Neuronal stem cell (in vitro differentiated cells): ENCODE data around the gene CLDN17.

ENCODE experiments used
- DNase-seq: peaks from one replicate; pipeline ENCODE4 v3.0.0-alpha.2; 2013; ENCODE audit warnings: low spot score
- H2AFZ ChIP-seq: one replicate; pipeline ENCODE4 v1.6.1; 2013; ENCODE audit warnings: mild to moderate bottlenecking, low read length, inconsistent platforms
- H2AK5ac ChIP-seq: 2 replicates; pipeline ENCODE4 v1.6.1; 2013; ENCODE audit warnings: low read depth, mild to moderate bottlenecking, inconsistent platforms, low read length, moderate library complexity, mixed read lengths
- H2BK120ac ChIP-seq: 2 replicates; pipeline ENCODE4 v1.6.1; 2013; ENCODE audit warnings: low read depth, mild to moderate bottlenecking, inconsistent platforms, low read length, moderate library complexity, mixed read lengths
- H2BK12ac ChIP-seq: one replicate; pipeline ENCODE4 v1.6.1; 2013; ENCODE audit warnings: low read length, inconsistent platforms
- H2BK15ac ChIP-seq: 2 replicates; pipeline ENCODE4 v1.6.1; 2013; ENCODE audit warnings: mild to moderate bottlenecking, low read length, inconsistent platforms, mixed read lengths
- H2BK5ac ChIP-seq: one replicate; pipeline ENCODE4 v1.6.1; 2013; ENCODE audit warnings: inconsistent platforms, mild to moderate bottlenecking, low read length, moderate library complexity
- H3K14ac ChIP-seq: one replicate; pipeline ENCODE4 v1.6.1; 2013; ENCODE audit warnings: low read length, inconsistent platforms
- H3K18ac ChIP-seq: 2 replicates; pipeline ENCODE4 v1.6.1; 2013; ENCODE audit warnings: low read length, inconsistent platforms
- H3K23ac ChIP-seq: 2 replicates; pipeline ENCODE4 v1.6.1; 2013; ENCODE audit warnings: low read depth, mild to moderate bottlenecking, mixed read lengths, low read length, inconsistent platforms; ENCODE audit not compliant: poor library complexity
- H3K27ac ChIP-seq: replicated peaks from 3 replicates; pipeline ENCODE4 v1.5.1; 2013; ENCODE audit warnings: low read length, inconsistent platforms
- H3K27me3 ChIP-seq, 3 experiments: 2 replicates each; pipeline ENCODE4 v1.6.1; 2013; ENCODE audit warnings: low read length in 3 of 3, mild to moderate bottlenecking in 2 of 3, inconsistent platforms in 1 of 3, low read depth in 1 of 3, mixed read lengths in 1 of 3, moderate library complexity in 1 of 3; ENCODE audit not compliant: control insufficient read depth in 3 of 3, insufficient read depth in 3 of 3
- H3K36me3 ChIP-seq, 2 donors: replicated peaks in 1 of 2; 2 replicates each; pipeline ENCODE4 v1.6.1; 2013; ENCODE audit warnings: low read length in 2 of 2; ENCODE audit not compliant: control insufficient read depth in 2 of 2, insufficient read depth in 2 of 2
- H3K4ac ChIP-seq: 2 replicates; pipeline ENCODE4 v1.6.1; 2013; ENCODE audit warnings: inconsistent platforms, mild to moderate bottlenecking, low read length, moderate library complexity
- H3K4me1 ChIP-seq, 2 donors: 1 replicate in 1 of 2; 2 replicates in 1 of 2; pipeline ENCODE4 v1.6.1; 2013; ENCODE audit warnings: low read length in 2 of 2, low read depth in 1 of 2; ENCODE audit not compliant: control insufficient read depth in 2 of 2, insufficient read depth in 1 of 2
- H3K4me2 ChIP-seq: one replicate; pipeline ENCODE4 v1.6.1; 2013; ENCODE audit warnings: mild to moderate bottlenecking, low read length, inconsistent platforms; ENCODE audit not compliant: insufficient read depth, poor library complexity, severe bottlenecking
- H3K4me3 ChIP-seq, 2 donors: 2 replicates each; pipeline ENCODE4 v1.5.1; 2013; ENCODE audit warnings: low read length in 2 of 2, mild to moderate bottlenecking in 2 of 2, inconsistent platforms in 1 of 2, moderate library complexity in 1 of 2
- H3K79me1 ChIP-seq: one replicate; pipeline ENCODE4 v1.6.1; 2013; ENCODE audit warnings: low read depth, mild to moderate bottlenecking, inconsistent platforms, low read length, moderate library complexity
- H3K9ac ChIP-seq: one replicate; pipeline ENCODE4 v1.6.1; 2013; ENCODE audit warnings: mild to moderate bottlenecking, low read depth, low read length, inconsistent platforms; ENCODE audit not compliant: poor library complexity
- H3K9me3 ChIP-seq, 2 donors: replicated peaks in 1 of 2; 2 replicates each; pipeline versions ENCODE3 to v1.6.1; 2013; ENCODE audit warnings: low read length in 2 of 2, mild to moderate bottlenecking in 2 of 2, inconsistent platforms in 1 of 2, low read depth in 1 of 2, mixed read lengths in 1 of 2, moderate library complexity in 1 of 2; ENCODE audit not compliant: control insufficient read depth in 2 of 2, insufficient read depth in 1 of 2
- H4K8ac ChIP-seq: one replicate; pipeline ENCODE4 v1.6.1; 2013; ENCODE audit warnings: low read depth, mild to moderate bottlenecking, inconsistent platforms, low read length, moderate library complexity
- H4K91ac ChIP-seq: one replicate; pipeline ENCODE4 v1.6.1; 2013; ENCODE audit warnings: low read length, low read depth, mild to moderate bottlenecking, inconsistent platforms; ENCODE audit not compliant: poor library complexity
- WGBS, 2 donors: extraction: QIAGEN DNeasy Blood & Tissue Kit; methylation state at CpG; one replicate each; pipeline ENCODE4 v1.1.7; 2013; ENCODE audit warnings: missing lambda C conversion rate in 2 of 2, mixed read lengths in 1 of 2; ENCODE audit not compliant: insufficient read length in 2 of 2, insufficient replicate concordance in 1 of 2; ENCODE audit errors: extremely low coverage in 2 of 2; 5-methylcytosine and 5-hydroxymethylcytosine counted together

The CLDN17 gene

GRCh38 chr21:30152792-30153191, 13.8 kb downstream of the CLDN17 start:
- Histone ChIP-seq H3K4me2 (no peak overlapping the region), H3K9me3 (no peaks in the 10 kb centered on the region), H2AK5ac (no peak overlapping the region), H3K27me3 (no peaks in the 10 kb centered on the region), H3K18ac (no peak overlapping the region), H4K91ac (no peak overlapping the region), H2BK12ac (no peak overlapping the region), H2BK15ac (no peak overlapping the region), H2AFZ (no peak overlapping the region), H2BK5ac (no peak overlapping the region), H3K4ac (no peak overlapping the region), H3K9ac (no peak overlapping the region), H2BK120ac (no peak overlapping the region), H4K8ac (no peak overlapping the region), H3K79me1 (no peaks in the 10 kb centered on the region), H3K14ac (no peak overlapping the region), H3K36me3 (no peaks in the 10 kb centered on the region), H3K23ac (no peak overlapping the region), H3K4me1 (no peaks in the 10 kb centered on the region), H3K27ac (no peak overlapping the region), H3K4me3 (no peak overlapping the region)
- no peak for DNase-seq

- no peak overlapping the region for H2BK5ac ChIP-seq
- no peak overlapping the region for H4K91ac ChIP-seq
- H3K4me3 ChIP-seq, result no peak overlapping the region
- no peak overlapping the region for H2BK15ac ChIP-seq
- H2AFZ ChIP-seq, result no peak overlapping the region
- no peaks in the 10 kb centered on the region for H3K79me1 ChIP-seq
- H3K9ac ChIP-seq, result no peak overlapping the region
- no peak overlapping the region for H3K4ac ChIP-seq
- H3K23ac ChIP-seq, result no peak overlapping the region
- H3K14ac ChIP-seq, result no peak overlapping the region
- WGBS, 2 donors, result no CpG with 5 or more reads among the region's 1 CpG
- no peaks in the 10 kb centered on the region for H3K36me3 ChIP-seq
- no peak overlapping the region for H2BK120ac ChIP-seq
- no peaks in the 10 kb centered on the region for H3K9me3 ChIP-seq
- no peak overlapping the region for H2AK5ac ChIP-seq
- H3K27me3 ChIP-seq, result no peaks in the 10 kb centered on the region
- DNase-seq, result no peak
- no peak overlapping the region for H3K4me2 ChIP-seq
- no peak overlapping the region for H3K27ac ChIP-seq
- H4K8ac ChIP-seq, result no peak overlapping the region
- H2BK12ac ChIP-seq, result no peak overlapping the region
- H3K4me1 ChIP-seq, result no peaks in the 10 kb centered on the region
- no peak overlapping the region for H3K18ac ChIP-seq
These were observed 17.7 kb downstream of the CLDN17 start for GRCh38 chr21:30148906-30149305.

GRCh38 chr21:30146558-30147282, 19.9 kb downstream of the CLDN17 start:
- Histone ChIP-seq H2BK120ac (no peak overlapping the region), H4K91ac (no peak overlapping the region), H2BK12ac (no peak overlapping the region), H4K8ac (no peak overlapping the region), H3K4me3 (no peak overlapping the region), H3K4me2 (no peak overlapping the region), H3K14ac (no peak overlapping the region), H3K36me3 (no peaks in the 10 kb centered on the region), H3K9me3 (no peaks in the 10 kb centered on the region), H3K4me1 (no peaks in the 10 kb centered on the region), H3K23ac (no peak overlapping the region), H3K27me3 (no peaks in the 10 kb centered on the region), H3K9ac (no peak overlapping the region), H2BK15ac (no peak overlapping the region), H3K18ac (no peak overlapping the region), H3K27ac (no peak overlapping the region), H3K79me1 (no peaks in the 10 kb centered on the region), H2AFZ (no peak overlapping the region), H2BK5ac (no peak overlapping the region), H2AK5ac (no peak overlapping the region), H3K4ac (no peak overlapping the region)
- DNase-seq, result no peak
- WGBS, 2 donors, result no CpG with 5 or more reads among the region's 16 CpGs

GRCh38 chr21:30138483-30138882, 28.1 kb downstream of the CLDN17 start:
- H3K4me3 ChIP-seq, result no peak overlapping the region
- no peak overlapping the region for H2AFZ ChIP-seq
- no peak overlapping the region for H2BK15ac ChIP-seq
- H2BK5ac ChIP-seq, result no peak overlapping the region
- H3K14ac ChIP-seq, result no peak overlapping the region
- H2BK12ac ChIP-seq, result no peak overlapping the region
- H3K9me3 ChIP-seq, result no peaks in the 10 kb centered on the region
- no peak overlapping the region for H3K23ac ChIP-seq
- no peak overlapping the region for H2AK5ac ChIP-seq
- H3K27ac ChIP-seq, result no peak overlapping the region
- H3K9ac ChIP-seq, result no peak overlapping the region
- no peak overlapping the region for H3K4ac ChIP-seq
- H3K4me1 ChIP-seq, result no peaks in the 10 kb centered on the region
- H3K27me3 ChIP-seq, result peaks cover 0 to 3% (median 0%) of the 10 kb centered on the region in 3 experiments
- no peak overlapping the region for H3K18ac ChIP-seq
- no peak overlapping the region for H3K4me2 ChIP-seq
- no peaks in the 10 kb centered on the region for H3K79me1 ChIP-seq
- H4K91ac ChIP-seq, result no peak overlapping the region
- DNase-seq, result no peak
- H3K36me3 ChIP-seq, result no peaks in the 10 kb centered on the region
- no peak overlapping the region for H4K8ac ChIP-seq
- no CpG with 5 or more reads among the region's 6 CpGs for WGBS, 2 donors
- no peak overlapping the region for H2BK120ac ChIP-seq
